HEK293 (cell line): Measurements from ENCODE around the gene POLH.
A peak's percentile ranks its signal among the peaks of the same experiment; 100 is the strongest.

Experiments
- GLIS2 ChIP-seq: fragments of 450-650 bp; formaldehyde crosslinking; IDR thresholded peaks from 2 replicates; pipeline ENCODE4 v1.5.1; 2016; ENCODE audit warnings: missing biosample characterization, missing genetic modification characterization
- KLF1 ChIP-seq: fragments of 450-650 bp; formaldehyde crosslinking; IDR thresholded peaks from 2 replicates; pipeline ENCODE4 v1.5.1; 2016; ENCODE audit warnings: missing biosample characterization, missing genetic modification characterization
- KLF8 ChIP-seq: fragments of 450-650 bp; formaldehyde crosslinking; IDR thresholded peaks from 2 replicates; pipeline ENCODE4 v1.5.1; 2016; ENCODE audit warnings: missing biosample characterization, missing genetic modification characterization
- MYNN ChIP-seq: fragments of 450-650 bp; formaldehyde crosslinking; IDR thresholded peaks from 2 replicates; pipeline ENCODE4 v1.5.1; 2016; ENCODE audit warnings: missing biosample characterization, missing genetic modification characterization, borderline replicate concordance
- OSR2 ChIP-seq: fragments of 450-650 bp; formaldehyde crosslinking; IDR thresholded peaks from 2 replicates; pipeline ENCODE4 v1.5.1; 2016; ENCODE audit warnings: missing biosample characterization, missing genetic modification characterization
- SP3 ChIP-seq: fragments of 450-650 bp; formaldehyde crosslinking; IDR thresholded peaks from 2 replicates; pipeline ENCODE4 v1.5.1; 2016; ENCODE audit warnings: missing biosample characterization, missing genetic modification characterization
- YY2 ChIP-seq: fragments of 450-650 bp; formaldehyde crosslinking; IDR thresholded peaks from 2 replicates; pipeline ENCODE4 v1.5.1; 2016; ENCODE audit warnings: missing biosample characterization, missing genetic modification characterization
- ZBTB20 ChIP-seq: fragments of 450-650 bp; formaldehyde crosslinking; IDR thresholded peaks from 2 replicates; pipeline ENCODE4 v1.5.1; 2016; ENCODE audit warnings: missing biosample characterization, missing genetic modification characterization
- ZFP37 ChIP-seq: fragments of 450-650 bp; formaldehyde crosslinking; IDR thresholded peaks from 2 replicates; pipeline ENCODE4 v1.5.1; 2016; ENCODE audit warnings: missing biosample characterization, missing genetic modification characterization
- ZFP41 ChIP-seq: fragments of 450-650 bp; formaldehyde crosslinking; IDR thresholded peaks from 2 replicates; pipeline ENCODE4 v1.5.1; 2016; ENCODE audit warnings: missing biosample characterization, missing genetic modification characterization, borderline replicate concordance
- ZIC2 ChIP-seq: fragments of 450-650 bp; formaldehyde crosslinking; IDR thresholded peaks from 2 replicates; pipeline ENCODE4 v1.5.1; 2016; ENCODE audit warnings: missing biosample characterization, missing genetic modification characterization
- ZNF112 ChIP-seq: fragments of 450-650 bp; formaldehyde crosslinking; IDR thresholded peaks from 2 replicates; pipeline ENCODE4 v1.5.0; 2017; ENCODE audit warnings: missing biosample characterization, missing genetic modification characterization
- ZNF223 ChIP-seq: fragments of 450-650 bp; formaldehyde crosslinking; IDR thresholded peaks from 2 replicates; pipeline ENCODE4 v1.5.1; 2016; ENCODE audit warnings: missing biosample characterization, missing genetic modification characterization
- ZNF335 ChIP-seq: fragments of 450-650 bp; formaldehyde crosslinking; conservative IDR thresholded peaks from 2 replicates; pipeline ENCODE4 v1.5.1; 2016; ENCODE audit warnings: missing biosample characterization, missing genetic modification characterization
- ZNF391 ChIP-seq: fragments of 450-650 bp; formaldehyde crosslinking; IDR thresholded peaks from 2 replicates; pipeline ENCODE4 v1.5.1; 2016; ENCODE audit warnings: low read depth, missing biosample characterization, missing genetic modification characterization, borderline replicate concordance
- ZNF660 ChIP-seq: fragments of 450-650 bp; IDR thresholded peaks from 2 replicates; pipeline ENCODE4 v1.5.1; 2018; ENCODE audit warnings: missing biosample characterization, mild to moderate bottlenecking, missing genetic modification characterization
- ZNF837 ChIP-seq: fragments of 450-650 bp; formaldehyde crosslinking; IDR thresholded peaks from 2 replicates; pipeline ENCODE4 v1.5.1; 2016; ENCODE audit warnings: missing biosample characterization, missing genetic modification characterization
- TF ChIP-seq, protein P1 (sequence below): fragments of 450-650 bp; formaldehyde crosslinking; conservative IDR thresholded peaks from 2 replicates; pipeline ENCODE4 v1.5.1; 2016; ENCODE audit warnings: low read depth, missing biosample characterization, missing genetic modification characterization
- TF ChIP-seq, protein P2 (sequence below): fragments of 450-650 bp; formaldehyde crosslinking; IDR thresholded peaks from 2 replicates; pipeline ENCODE4 v1.5.1; 2016; ENCODE audit warnings: missing biosample characterization, missing genetic modification characterization
- TF ChIP-seq, protein P3 (sequence below): fragments of 450-650 bp; IDR thresholded peaks from 2 replicates; pipeline ENCODE4 v1.5.1; 2018; ENCODE audit warnings: missing biosample characterization, missing genetic modification characterization
- TF ChIP-seq, protein P4 (sequence below): fragments of 450-650 bp; formaldehyde crosslinking; IDR thresholded peaks from 2 replicates; pipeline ENCODE4 v1.5.1; 2016; ENCODE audit warnings: missing biosample characterization, missing genetic modification characterization
- TF ChIP-seq, protein P5 (sequence below): fragments of 450-650 bp; formaldehyde crosslinking; IDR thresholded peaks from 2 replicates; pipeline ENCODE4 v1.5.1; 2016; ENCODE audit warnings: missing biosample characterization, missing genetic modification characterization
- TF ChIP-seq, protein P6 (sequence below): fragments of 450-650 bp; formaldehyde crosslinking; IDR thresholded peaks from 2 replicates; pipeline ENCODE4 v1.5.1; 2016; ENCODE audit warnings: missing biosample characterization, missing genetic modification characterization
- TF ChIP-seq, protein P7 (sequence below): fragments of 450-650 bp; formaldehyde crosslinking; IDR thresholded peaks from 2 replicates; pipeline ENCODE4 v1.5.1; 2016; ENCODE audit warnings: missing biosample characterization, missing genetic modification characterization

The POLH gene

DNA sequence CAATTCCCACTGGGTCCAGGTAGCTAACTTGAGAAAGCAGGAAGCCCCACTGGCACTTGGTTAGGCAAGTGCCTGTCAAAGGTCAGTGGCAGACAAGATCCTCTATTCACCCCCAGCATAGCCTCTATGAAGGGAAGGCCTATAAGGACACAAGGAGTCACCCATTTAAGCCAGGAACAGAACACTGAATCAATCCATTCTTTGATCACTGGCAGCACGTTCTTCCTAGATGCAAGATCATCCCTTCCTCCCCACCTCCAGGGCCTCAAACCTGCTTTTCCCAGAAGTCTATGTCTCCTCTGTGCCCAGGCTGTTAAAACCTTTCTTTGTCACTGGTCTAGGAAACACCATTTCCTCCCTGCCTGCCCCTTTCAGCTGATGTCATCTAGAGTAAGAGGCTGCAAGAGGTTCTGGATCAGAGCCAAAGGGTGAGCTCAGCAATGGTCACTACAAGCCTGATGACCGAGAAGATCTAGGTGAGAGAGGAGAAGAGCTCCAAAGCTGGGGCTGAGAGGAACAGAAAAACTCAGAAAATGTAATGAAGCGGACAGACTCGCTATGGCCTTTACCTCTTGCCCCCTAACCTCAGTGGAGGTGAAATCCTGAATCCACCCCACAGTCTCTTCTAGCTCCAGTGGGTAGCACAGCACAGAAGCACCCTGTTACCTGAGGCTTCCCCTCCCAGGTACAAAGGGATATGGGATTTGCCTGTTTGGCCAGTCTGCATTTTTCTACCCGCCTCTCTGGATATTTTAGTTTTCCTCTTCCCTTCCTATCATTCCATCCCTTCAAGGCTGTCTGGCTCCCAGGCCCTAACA is 51.2 kb downstream of the POLH start (continued):
- TF ChIP-seq, protein P1, sequence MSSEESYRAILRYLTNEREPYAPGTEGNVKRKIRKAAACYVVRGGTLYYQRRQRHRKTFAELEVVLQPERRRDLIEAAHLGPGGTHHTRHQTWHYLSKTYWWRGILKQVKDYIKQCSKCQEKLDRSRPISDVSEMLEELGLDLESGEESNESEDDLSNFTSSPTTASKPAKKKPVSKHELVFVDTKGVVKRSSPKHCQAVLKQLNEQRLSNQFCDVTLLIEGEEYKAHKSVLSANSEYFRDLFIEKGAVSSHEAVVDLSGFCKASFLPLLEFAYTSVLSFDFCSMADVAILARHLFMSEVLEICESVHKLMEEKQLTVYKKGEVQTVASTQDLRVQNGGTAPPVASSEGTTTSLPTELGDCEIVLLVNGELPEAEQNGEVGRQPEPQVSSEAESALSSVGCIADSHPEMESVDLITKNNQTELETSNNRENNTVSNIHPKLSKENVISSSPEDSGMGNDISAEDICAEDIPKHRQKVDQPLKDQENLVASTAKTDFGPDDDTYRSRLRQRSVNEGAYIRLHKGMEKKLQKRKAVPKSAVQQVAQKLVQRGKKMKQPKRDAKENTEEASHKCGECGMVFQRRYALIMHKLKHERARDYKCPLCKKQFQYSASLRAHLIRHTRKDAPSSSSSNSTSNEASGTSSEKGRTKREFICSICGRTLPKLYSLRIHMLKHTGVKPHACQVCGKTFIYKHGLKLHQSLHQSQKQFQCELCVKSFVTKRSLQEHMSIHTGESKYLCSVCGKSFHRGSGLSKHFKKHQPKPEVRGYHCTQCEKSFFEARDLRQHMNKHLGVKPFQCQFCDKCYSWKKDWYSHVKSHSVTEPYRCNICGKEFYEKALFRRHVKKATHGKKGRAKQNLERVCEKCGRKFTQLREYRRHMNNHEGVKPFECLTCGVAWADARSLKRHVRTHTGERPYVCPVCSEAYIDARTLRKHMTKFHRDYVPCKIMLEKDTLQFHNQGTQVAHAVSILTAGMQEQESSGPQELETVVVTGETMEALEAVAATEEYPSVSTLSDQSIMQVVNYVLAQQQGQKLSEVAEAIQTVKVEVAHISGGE (tag by site-specific recombination): no peak
- TF ChIP-seq, protein P2, sequence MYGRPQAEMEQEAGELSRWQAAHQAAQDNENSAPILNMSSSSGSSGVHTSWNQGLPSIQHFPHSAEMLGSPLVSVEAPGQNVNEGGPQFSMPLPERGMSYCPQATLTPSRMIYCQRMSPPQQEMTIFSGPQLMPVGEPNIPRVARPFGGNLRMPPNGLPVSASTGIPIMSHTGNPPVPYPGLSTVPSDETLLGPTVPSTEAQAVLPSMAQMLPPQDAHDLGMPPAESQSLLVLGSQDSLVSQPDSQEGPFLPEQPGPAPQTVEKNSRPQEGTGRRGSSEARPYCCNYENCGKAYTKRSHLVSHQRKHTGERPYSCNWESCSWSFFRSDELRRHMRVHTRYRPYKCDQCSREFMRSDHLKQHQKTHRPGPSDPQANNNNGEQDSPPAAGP (tag by site-specific recombination): peak; percentile 28; the same call in 1 of the 2 replicates
- TF ChIP-seq ZBTB20 (tag by site-specific recombination) (no peak), YY2 (tag by site-specific recombination) (no peak), ZFP41 (tag by site-specific recombination) (no peak), ZIC2 (tag by site-specific recombination) (no peak), ZNF660 (tag by site-specific recombination) (peak; percentile 97), ZNF335 (tag by site-specific recombination) (peak; percentile 60), MYNN (tag by site-specific recombination) (no peak), KLF1 (tag by site-specific recombination) (no peak), ZFP37 (no peak), SP3 (peak; percentile 55), ZNF837 (tag by site-specific recombination) (no peak), ZNF391 (tag by site-specific recombination) (peak; percentile 22; the same call in 1 of the 2 replicates), KLF8 (tag by site-specific recombination) (peak; percentile 31; the same call in 1 of the 2 replicates), ZNF223 (tag by site-specific recombination) (no peak), OSR2 (tag by site-specific recombination) (no peak), ZNF112 (tag by site-specific recombination) (no peak), GLIS2 (tag by site-specific recombination) (no peak)
- TF ChIP-seq, protein P3, sequence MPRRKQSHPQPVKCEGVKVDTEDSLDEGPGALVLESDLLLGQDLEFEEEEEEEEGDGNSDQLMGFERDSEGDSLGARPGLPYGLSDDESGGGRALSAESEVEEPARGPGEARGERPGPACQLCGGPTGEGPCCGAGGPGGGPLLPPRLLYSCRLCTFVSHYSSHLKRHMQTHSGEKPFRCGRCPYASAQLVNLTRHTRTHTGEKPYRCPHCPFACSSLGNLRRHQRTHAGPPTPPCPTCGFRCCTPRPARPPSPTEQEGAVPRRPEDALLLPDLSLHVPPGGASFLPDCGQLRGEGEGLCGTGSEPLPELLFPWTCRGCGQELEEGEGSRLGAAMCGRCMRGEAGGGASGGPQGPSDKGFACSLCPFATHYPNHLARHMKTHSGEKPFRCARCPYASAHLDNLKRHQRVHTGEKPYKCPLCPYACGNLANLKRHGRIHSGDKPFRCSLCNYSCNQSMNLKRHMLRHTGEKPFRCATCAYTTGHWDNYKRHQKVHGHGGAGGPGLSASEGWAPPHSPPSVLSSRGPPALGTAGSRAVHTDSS (tag by site-specific recombination): no peak
- TF ChIP-seq, protein P4, sequence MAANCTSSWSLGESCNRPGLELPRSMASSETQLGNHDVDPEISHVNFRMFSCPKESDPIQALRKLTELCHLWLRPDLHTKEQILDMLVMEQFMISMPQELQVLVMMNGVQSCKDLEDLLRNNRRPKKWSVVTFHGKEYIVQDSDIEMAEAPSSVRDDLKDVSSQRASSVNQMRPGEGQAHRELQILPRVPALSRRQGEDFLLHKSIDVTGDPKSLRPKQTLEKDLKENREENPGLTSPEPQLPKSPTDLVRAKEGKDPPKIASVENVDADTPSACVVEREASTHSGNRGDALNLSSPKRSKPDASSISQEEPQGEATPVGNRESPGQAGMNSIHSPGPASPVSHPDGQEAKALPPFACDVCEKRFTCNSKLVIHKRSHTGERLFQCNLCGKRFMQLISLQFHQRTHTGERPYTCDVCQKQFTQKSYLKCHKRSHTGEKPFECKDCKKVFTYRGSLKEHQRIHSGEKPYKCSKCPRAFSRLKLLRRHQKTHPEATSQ (tag by site-specific recombination): no peak
- TF ChIP-seq, protein P5, sequence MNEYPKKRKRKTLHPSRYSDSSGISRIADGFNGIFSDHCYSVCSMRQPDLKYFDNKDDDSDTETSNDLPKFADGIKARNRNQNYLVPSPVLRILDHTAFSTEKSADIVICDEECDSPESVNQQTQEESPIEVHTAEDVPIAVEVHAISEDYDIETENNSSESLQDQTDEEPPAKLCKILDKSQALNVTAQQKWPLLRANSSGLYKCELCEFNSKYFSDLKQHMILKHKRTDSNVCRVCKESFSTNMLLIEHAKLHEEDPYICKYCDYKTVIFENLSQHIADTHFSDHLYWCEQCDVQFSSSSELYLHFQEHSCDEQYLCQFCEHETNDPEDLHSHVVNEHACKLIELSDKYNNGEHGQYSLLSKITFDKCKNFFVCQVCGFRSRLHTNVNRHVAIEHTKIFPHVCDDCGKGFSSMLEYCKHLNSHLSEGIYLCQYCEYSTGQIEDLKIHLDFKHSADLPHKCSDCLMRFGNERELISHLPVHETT: no peak; the same call in none of the 2 replicates
- TF ChIP-seq, protein P6, sequence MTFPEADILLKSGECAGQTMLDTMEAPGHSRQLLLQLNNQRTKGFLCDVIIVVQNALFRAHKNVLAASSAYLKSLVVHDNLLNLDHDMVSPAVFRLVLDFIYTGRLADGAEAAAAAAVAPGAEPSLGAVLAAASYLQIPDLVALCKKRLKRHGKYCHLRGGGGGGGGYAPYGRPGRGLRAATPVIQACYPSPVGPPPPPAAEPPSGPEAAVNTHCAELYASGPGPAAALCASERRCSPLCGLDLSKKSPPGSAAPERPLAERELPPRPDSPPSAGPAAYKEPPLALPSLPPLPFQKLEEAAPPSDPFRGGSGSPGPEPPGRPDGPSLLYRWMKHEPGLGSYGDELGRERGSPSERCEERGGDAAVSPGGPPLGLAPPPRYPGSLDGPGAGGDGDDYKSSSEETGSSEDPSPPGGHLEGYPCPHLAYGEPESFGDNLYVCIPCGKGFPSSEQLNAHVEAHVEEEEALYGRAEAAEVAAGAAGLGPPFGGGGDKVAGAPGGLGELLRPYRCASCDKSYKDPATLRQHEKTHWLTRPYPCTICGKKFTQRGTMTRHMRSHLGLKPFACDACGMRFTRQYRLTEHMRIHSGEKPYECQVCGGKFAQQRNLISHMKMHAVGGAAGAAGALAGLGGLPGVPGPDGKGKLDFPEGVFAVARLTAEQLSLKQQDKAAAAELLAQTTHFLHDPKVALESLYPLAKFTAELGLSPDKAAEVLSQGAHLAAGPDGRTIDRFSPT (tag by site-specific recombination): peak; percentile 86
- TF ChIP-seq, protein P7, sequence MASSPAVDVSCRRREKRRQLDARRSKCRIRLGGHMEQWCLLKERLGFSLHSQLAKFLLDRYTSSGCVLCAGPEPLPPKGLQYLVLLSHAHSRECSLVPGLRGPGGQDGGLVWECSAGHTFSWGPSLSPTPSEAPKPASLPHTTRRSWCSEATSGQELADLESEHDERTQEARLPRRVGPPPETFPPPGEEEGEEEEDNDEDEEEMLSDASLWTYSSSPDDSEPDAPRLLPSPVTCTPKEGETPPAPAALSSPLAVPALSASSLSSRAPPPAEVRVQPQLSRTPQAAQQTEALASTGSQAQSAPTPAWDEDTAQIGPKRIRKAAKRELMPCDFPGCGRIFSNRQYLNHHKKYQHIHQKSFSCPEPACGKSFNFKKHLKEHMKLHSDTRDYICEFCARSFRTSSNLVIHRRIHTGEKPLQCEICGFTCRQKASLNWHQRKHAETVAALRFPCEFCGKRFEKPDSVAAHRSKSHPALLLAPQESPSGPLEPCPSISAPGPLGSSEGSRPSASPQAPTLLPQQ (tag by site-specific recombination): peak; percentile 77
